Heart left ventricle (tissue), 16 donors: ENCODE measurements around the gene CCDC70. TPM values are rescaled to one million over a fixed set of nuclear protein-coding genes. Genes with fewer than 3 reads are reported as not detected.
A peak's percentile ranks its signal among the peaks of the same experiment; 100 is the strongest.

Experiments used
- ATAC-seq, 4 donors: fragments of 200-7000 bp; cut with Tn5 transposase; one replicate each; pipeline ENCODE4 v1.9.1; 2020 to 2022; ENCODE audit warnings: moderate library complexity in 4 of 4, mild to moderate bottlenecking in 3 of 4, moderate number of reproducible peaks in 1 of 4
- DNase-seq, 5 donors: peaks; one replicate each; pipeline ENCODE4 v3.0.0-alpha.2; 2020
- H3K27ac ChIP-seq, 12 donors: fragments of 200-600 bp; sonication (generic) in 4 of 12; one replicate each; pipeline versions ENCODE4 v1.5.0 to v1.8.0; 2016 to 2022; ENCODE audit warnings: mild to moderate bottlenecking in 2 of 12
- H3K27me3 ChIP-seq, 9 donors: fragments of 200-600 bp; sonication (generic) in 2 of 9; one replicate each; pipeline versions ENCODE4 v1.5.1 to v1.8.0; 2016 to 2022; ENCODE audit warnings: mild to moderate bottlenecking in 3 of 9
- H3K36me3 ChIP-seq, 9 donors: fragments of 200-600 bp; sonication (generic) in 2 of 9; one replicate each; pipeline versions ENCODE4 v1.5.0 to v1.8.0; 2018 to 2022; ENCODE audit warnings: mild to moderate bottlenecking in 2 of 9
- H3K4me1 ChIP-seq, 12 donors: fragments of 200-600 bp; sonication (generic) in 4 of 12; one replicate each; pipeline versions ENCODE4 v1.5.0 to v1.8.0; 2016 to 2022; ENCODE audit warnings: mild to moderate bottlenecking in 3 of 12
- H3K4me3 ChIP-seq, 12 donors: fragments of 200-600 bp; sonication (generic) in 4 of 12; one replicate each; pipeline versions ENCODE4 v1.5.0 to v1.8.0; 2017 to 2022; ENCODE audit warnings: mild to moderate bottlenecking in 9 of 12, moderate library complexity in 4 of 12
- H3K9me3 ChIP-seq, 12 donors: fragments of 200-600 bp; sonication (generic) in 4 of 12; one replicate each; pipeline versions ENCODE4 v1.5.0 to v1.8.0; 2016 to 2022; ENCODE audit warnings: mild to moderate bottlenecking in 1 of 12
- CTCF ChIP-seq, 12 donors: fragments of 200-600 bp; sonication (generic) in 4 of 12; IDR thresholded peaks; one replicate each; pipeline versions ENCODE4 v1.5.0 to v1.8.0; 2018 to 2022; ENCODE audit warnings: antibody characterized with exemption in 12 of 12, mild to moderate bottlenecking in 5 of 12
- POLR2A ChIP-seq, 2 donors: fragments of 450-650 bp; IDR thresholded peaks; one replicate each; pipeline ENCODE4 v1.6.1; 2017; ENCODE audit warnings: antibody characterized with exemption in 2 of 2, mild to moderate bottlenecking in 2 of 2, moderate library complexity in 2 of 2
- whole genome bisulfite sequencing, 4 donors: extraction: QIAGEN DNeasy Blood & Tissue Kit in 2 of 4; methylation state at CpG; one replicate each; pipeline versions ENCODE4 v1.1.5 to v1.1.7; 2013 to 2018; 5-methylcytosine and 5-hydroxymethylcytosine counted together
- intact Hi-C, 10 donors: fragments of 100-400 bp; cut with DNase I; formaldehyde crosslinking; loops; one replicate each; pipeline versions ENCODE4 v1.11.1 to v1.14.2; 2022
- polyA plus RNA-seq, 2 donors: library from polyadenylated mRNA; stranded (reverse); fragments of 200-250 nt; gene quantifications; one replicate each; pipeline ENCODE4 v1.2.3, GENCODE V29; 2013
- total RNA-seq, 9 donors: library from RNA; depleted of rRNA in 2 of 9; stranded (reverse); fragments of >200 nt in 2 of 9; fragmentation: NEBNext Ultra II Directional in 3 of 9; extraction: Animal tissue kit (Norgen Biotek cat#: 25700) in 3 of 9; gene quantifications; one replicate each; pipeline versions ENCODE4 v1.1.0 to v1.2.4, GENCODE V29; 2016 to 2023
- donor health status: ischemic (EF 13 %, LVEDD 7.1; RV severe dilation, severe dysfunction).
- donor health status: healthy with polysubstance abuse.
- donor health status: DM: no; HTN: yes; CAD: no.
- donor health status: DM: no; HTN: no; CAD: no.
- donor health status: ischemic (EF 25% LVEDD 6.9; RV normal size, moderate dysfunction).
- donor health status: ischemic (EF 25% LVEDD 5.7; RV mildly dilated, moderate dysfunction).
- donor health status: healthy.
- donor health status: DM: yes; HTN: yes; CAD: no.
- donor health status: ischemic (EF 35%, LVEDD 5.7; RV mildly dilated, moderate dysfunction).
- donor health status: nonischemic (EF 11% LVEDD 7.7; RV severe dilation, severe dysfunction).
- donor health status: DM: yes; HTN: yes; CAD: no.
- donor health status: PGD.
- donor health status: ischemic (EF 29% LVEDD 5.4; RV normal size, mild dysfunction).
- donor health status: nonischemic (EF 23%, LVEDD 6.1; RV moderate dilation, normal function).

The CCDC70 gene
- total and polyA plus RNA-seq, 11 donors = not detected

- Histone ChIP-seq H3K9me3 (no peaks in the 10 kb centered on the region), H3K4me3 (no peak overlapping the region), H3K36me3 (no peaks in the 10 kb centered on the region), H3K4me1 (peaks cover 0 to 3% (median 0%) of the 10 kb centered on the region in 12 donors), H3K27me3 (peaks cover 0 to 5% (median 0%) of the 10 kb centered on the region in 9 donors), H3K27ac (no peak overlapping the region)
- intact Hi-C loops = loop anchor here in 1 of 10 donors (10.0 kb wide), 1 partner anchor 285 kb away; the partner anchor contains the start of gene NEK5
- ATAC-seq (peak in 3 of 4 donors; percentile 18 to 63 (median 54)), DNase-seq (no peak)
- TF ChIP-seq CTCF (IDR thresholded peaks at IDR 0.05) (no peak), POLR2A (IDR thresholded peaks at IDR 0.05) (no peak)
- 61 to 72% (median 66%) methylated on average over 8 to 10 of the region's 10 CpGs for WGBS, 4 donors
Measured at GRCh38 chr13:51839711-51840540, 21.8 kb upstream of the CCDC70 start.

- H3K27ac ChIP-seq = no peak overlapping the region
- 73 to 80% (median 77%) methylated on average over 6 of the region's 6 CpGs for WGBS, 4 donors
- intact Hi-C loops = loop anchor here in 1 of 10 donors (10.0 kb wide), 1 partner anchor 284 kb away; the partner anchor contains the start of gene NEK5
Measured at GRCh38 chr13:51840917-51841316, 20.9 kb upstream of the CCDC70 start.

GRCh38 chr13:51841732-51842131 is 20.0 kb upstream of the CCDC70 start:
- Histone ChIP-seq H3K36me3 (no peaks in the 10 kb centered on the region), H3K4me1 (peaks cover 0 to 7% (median 0%) of the 10 kb centered on the region in 12 donors), H3K27ac (no peak overlapping the region), H3K27me3 (peaks cover 0 to 5% (median 0%) of the 10 kb centered on the region in 9 donors), H3K4me3 (no peak overlapping the region), H3K9me3 (no peaks in the 10 kb centered on the region)
- 80 to 81% (median 80%) methylated on average over 6 of the region's 6 CpGs for WGBS, 4 donors
- ATAC-seq = no peak
- no peak for DNase-seq
- intact Hi-C loops = loop anchor here in 1 of 10 donors (10.0 kb wide), 1 partner anchor 283 kb away; the partner anchor contains the start of gene NEK5
- TF ChIP-seq POLR2A (IDR thresholded peaks at IDR 0.05) (no peak), CTCF (IDR thresholded peaks at IDR 0.05) (no peak)

More at GRCh38 chr13:51840917-51841316, 20.9 kb upstream of the CCDC70 start:
- DNase-seq (no peak), ATAC-seq (no peak)
- no peaks in the 10 kb centered on the region for H3K36me3 ChIP-seq
- no peaks in the 10 kb centered on the region for H3K9me3 ChIP-seq
- peaks cover 0 to 7% (median 0%) of the 10 kb centered on the region in 12 donors for H3K4me1 ChIP-seq
- TF ChIP-seq POLR2A (IDR thresholded peaks at IDR 0.05) (no peak), CTCF (IDR thresholded peaks at IDR 0.05) (no peak)
- H3K4me3 ChIP-seq = no peak overlapping the region
- peaks cover 0 to 5% (median 0%) of the 10 kb centered on the region in 9 donors for H3K27me3 ChIP-seq

- DNase-seq (no peak), ATAC-seq (no peak)
- peaks cover 0 to 5% (median 0%) of the 10 kb centered on the region in 9 donors for H3K27me3 ChIP-seq
- H3K4me3 ChIP-seq = no peak overlapping the region
- intact Hi-C loops = loop anchor here in 1 of 10 donors (10.0 kb wide), 1 partner anchor 281 kb away; the partner anchor contains the start of gene NEK5
- H3K9me3 ChIP-seq = no peaks in the 10 kb centered on the region
- no peaks in the 10 kb centered on the region for H3K36me3 ChIP-seq
- H3K4me1 ChIP-seq = peaks cover 0 to 9% (median 0%) of the 10 kb centered on the region in 12 donors
- WGBS, 4 donors = 74 to 78% (median 75%) methylated on average over 3 of the region's 3 CpGs
- no peak overlapping the region for H3K27ac ChIP-seq
- TF ChIP-seq POLR2A (IDR thresholded peaks at IDR 0.05) (no peak), CTCF (IDR thresholded peaks at IDR 0.05) (no peak)
Measured at GRCh38 chr13:51843529-51843928, 18.2 kb upstream of the CCDC70 start.
